GM12872 (cell line): ENCODE data around the gene ME3.

Experiments used
- TF ChIP-seq, protein P1 (sequence below): IDR thresholded peaks from 3 replicates; pipeline ENCODE4 v1.5.1; 2011; ENCODE audit warnings: low read depth, mild to moderate bottlenecking, low read length, moderate library complexity; ENCODE audit not compliant: insufficient read depth

ME3 gene

GRCh38 chr11:86672007-86672621, at the start of gene ME3:
Gene ME3, minus strand, starts transcription at chr11:86672616.
- TF ChIP-seq, protein P1, sequence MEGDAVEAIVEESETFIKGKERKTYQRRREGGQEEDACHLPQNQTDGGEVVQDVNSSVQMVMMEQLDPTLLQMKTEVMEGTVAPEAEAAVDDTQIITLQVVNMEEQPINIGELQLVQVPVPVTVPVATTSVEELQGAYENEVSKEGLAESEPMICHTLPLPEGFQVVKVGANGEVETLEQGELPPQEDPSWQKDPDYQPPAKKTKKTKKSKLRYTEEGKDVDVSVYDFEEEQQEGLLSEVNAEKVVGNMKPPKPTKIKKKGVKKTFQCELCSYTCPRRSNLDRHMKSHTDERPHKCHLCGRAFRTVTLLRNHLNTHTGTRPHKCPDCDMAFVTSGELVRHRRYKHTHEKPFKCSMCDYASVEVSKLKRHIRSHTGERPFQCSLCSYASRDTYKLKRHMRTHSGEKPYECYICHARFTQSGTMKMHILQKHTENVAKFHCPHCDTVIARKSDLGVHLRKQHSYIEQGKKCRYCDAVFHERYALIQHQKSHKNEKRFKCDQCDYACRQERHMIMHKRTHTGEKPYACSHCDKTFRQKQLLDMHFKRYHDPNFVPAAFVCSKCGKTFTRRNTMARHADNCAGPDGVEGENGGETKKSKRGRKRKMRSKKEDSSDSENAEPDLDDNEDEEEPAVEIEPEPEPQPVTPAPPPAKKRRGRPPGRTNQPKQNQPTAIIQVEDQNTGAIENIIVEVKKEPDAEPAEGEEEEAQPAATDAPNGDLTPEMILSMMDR: no peak

GRCh38 chr11:86722006-86722405, 49.6 kb upstream of the ME3 start:
- TF ChIP-seq, protein P1: no peak

GRCh38 chr11:86720546-86720945, 48.1 kb upstream of the ME3 start:
- TF ChIP-seq, protein P1: no peak

DNA sequence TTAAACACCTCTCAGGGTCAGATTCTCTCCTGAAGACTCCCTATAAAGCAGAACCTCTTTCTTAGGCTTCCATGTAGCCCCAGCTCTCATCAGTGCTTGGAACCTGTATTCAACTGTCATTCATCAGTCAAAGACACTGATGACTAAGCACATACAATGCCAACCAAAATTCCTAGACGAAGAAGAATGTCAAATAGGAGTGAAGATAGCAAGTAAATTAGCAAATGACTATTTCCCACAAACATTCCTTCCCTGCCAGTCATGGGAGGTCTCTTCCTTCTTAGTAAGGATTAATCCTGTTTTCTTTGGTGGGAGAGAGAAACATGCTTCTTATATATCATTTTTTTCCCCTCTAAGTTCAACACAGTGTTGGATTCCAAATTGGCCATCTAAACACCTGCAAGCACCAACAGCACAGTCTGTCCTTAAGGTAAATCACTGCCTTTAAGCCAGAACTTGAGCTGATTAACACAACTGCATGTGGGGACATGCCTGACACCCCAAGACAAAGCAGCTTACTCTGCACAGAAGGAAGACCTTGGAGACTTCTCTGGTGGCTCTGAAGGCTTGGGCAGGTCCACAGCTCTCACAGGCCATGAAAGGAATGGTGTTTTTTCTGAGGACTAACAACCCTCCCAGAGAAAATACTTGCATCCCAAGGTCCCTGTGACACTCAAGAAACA, 47.5 kb upstream of the ME3 start:
- TF ChIP-seq, protein P1: no peak

GRCh38 chr11:86718999-86719398, 46.6 kb upstream of the ME3 start:
- TF ChIP-seq, protein P1: no peak

- TF ChIP-seq, protein P1: no peak
These were observed 46.1 kb upstream of the ME3 start for GRCh38 chr11:86718521-86718920.

- TF ChIP-seq, protein P1: no peak
These were observed 45.5 kb upstream of the ME3 start for GRCh38 chr11:86717817-86718501.
